Stimulated activated CD8-positive, alpha-beta memory T cell treated with anti-CD3 and anti-CD28 coated beads, Interleukin-15, amount 100 ng/mL, for 1 hour (primary cell): ENCODE results near the gene CD6.

Experiments
- DNase-seq: peaks from one replicate; pipeline ENCODE4 v3.0.0-alpha.2; 2020; ENCODE audit warnings: low read depth

CD6 gene

DNA sequence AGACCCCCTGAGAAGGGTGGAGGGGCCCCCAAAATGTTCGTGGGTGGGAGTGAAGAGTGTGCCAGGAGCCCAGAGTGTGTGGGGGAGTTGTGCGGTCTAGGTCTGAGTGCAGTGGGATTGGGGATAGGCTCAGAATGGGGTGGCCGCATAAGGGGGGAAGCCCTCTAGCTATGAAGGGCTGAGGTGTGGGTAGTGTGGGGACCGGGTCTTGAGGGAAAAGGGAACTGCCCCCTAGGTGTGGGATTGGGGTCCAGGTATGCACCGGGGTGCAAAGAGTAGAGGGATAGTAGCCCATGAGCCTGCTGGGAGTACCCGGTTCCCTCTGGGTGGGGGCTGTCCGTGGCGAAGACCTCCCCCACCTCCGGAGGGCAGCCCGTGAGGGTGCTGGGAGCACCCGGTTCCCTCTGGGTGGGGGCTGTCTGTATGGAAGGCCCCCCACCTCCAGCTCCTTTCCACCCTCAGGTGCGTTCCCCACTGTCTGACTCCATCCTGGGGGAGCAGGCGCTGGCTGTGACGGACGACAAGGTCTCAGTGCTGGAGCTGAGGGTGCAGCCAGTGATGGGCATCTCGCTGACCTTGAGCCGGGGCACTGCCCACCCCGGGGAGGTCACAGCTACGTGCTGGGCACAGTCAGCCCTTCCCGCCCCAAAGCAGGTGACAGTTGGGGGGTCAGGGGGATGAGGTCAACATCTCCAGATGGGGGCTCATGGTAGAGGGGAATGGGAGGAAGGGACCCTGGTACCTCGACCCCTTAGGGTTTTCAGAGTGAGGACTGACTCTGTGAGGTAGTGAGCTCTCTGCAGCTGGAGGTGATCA lies 36.5 kb upstream of the CD6 start:
- no peak for DNase-seq

DNA sequence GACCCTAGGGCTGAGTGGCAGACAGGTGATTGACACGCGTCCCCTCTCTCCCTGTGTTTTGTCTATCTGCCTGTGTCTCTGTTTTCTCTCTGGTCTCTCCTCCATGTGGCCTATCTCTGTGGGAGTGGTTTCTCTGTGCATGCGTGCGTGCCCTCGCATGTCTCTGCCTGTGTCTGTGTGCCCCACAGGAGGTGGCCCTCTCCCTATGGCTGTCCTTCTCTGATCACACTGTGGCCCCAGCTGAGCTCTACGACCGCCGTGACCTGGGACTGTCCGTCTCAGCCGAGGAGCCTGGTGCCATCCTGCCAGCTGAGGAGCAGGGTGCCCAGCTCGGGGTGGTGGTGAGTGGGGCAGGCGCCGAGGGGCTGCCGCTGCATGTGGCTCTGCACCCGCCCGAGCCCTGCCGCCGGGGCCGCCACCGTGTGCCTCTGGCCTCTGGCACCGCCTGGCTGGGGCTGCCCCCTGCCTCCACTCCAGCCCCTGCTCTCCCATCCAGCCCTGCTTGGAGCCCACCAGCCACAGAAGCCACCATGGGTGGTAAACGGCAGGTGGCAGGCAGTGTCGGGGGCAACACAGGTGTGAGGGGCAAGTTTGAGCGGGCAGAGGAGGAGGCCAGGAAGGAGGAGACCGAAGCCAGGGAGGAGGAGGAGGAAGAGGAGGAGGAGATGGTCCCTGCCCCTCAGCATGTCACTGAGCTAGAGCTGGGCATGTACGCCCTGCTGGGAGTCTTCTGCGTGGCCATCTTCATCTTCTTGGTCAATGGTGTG lies 35.6 kb upstream of the CD6 start:
- DNase-seq = no peak

DNA sequence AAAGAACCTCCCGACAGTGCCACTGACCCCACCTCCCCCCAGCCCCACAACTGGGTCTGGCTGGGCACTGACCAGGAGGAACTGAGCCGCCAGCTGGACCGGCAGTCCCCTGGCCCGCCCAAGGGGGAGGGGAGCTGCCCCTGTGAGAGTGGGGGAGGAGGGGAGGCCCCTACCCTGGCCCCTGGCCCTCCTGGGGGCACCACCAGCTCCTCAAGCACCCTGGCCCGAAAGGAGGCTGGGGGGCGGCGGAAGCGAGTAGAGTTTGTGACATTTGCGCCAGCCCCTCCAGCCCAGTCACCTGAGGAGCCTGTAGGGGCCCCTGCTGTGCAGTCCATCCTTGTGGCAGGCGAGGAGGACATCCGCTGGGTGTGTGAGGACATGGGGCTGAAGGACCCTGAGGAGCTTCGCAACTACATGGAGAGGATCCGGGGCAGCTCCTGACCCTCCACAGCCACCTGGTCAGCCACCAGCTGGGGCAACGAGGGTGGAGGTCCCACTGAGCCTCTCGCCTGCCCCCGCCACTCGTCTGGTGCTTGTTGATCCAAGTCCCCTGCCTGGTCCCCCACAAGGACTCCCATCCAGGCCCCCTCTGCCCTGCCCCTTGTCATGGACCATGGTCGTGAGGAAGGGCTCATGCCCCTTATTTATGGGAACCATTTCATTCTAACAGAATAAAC lies 34.9 kb upstream of the CD6 start:
- DNase-seq = no peak

DNA sequence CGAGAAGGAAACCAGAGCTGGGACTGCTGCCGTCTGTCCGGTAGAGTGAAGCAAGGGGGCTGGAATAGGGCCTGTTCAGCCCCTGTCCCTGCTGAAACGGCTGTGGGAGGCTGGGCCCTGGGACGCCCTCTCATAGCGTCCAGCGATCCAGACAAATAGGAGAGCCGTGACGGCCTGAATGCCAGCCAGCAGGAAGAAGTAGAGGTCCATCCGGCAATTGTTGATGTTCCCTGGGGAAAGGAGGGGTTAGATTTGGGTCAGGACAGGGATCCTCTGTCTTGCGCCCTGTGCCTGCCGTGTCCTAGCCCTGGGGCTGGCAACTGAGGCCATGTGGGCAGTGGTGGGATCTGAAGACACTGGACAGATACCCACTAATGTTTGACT lies 34.3 kb upstream of the CD6 start:
- DNase-seq = no peak

DNA sequence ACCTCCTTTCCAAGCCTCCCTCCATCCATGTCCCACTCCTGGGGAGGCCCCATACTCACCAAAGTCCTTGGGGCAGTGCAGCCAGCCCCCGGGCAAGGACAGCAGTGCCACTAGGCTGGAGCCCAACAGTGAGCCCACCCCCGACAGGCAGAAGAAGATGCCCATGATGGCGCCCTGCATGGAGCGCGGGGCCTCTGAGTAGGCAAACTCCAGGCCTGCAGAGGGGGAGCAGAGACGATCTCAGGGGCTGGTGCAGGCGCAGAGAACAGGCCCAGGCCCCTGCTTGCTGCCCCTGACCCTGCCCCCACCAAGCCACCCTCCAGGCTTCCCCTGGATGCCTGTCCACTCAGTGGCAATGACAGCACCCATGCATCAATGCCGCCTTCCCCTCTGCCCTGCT lies 33.7 kb upstream of the CD6 start:
- DNase-seq = no peak

DNA sequence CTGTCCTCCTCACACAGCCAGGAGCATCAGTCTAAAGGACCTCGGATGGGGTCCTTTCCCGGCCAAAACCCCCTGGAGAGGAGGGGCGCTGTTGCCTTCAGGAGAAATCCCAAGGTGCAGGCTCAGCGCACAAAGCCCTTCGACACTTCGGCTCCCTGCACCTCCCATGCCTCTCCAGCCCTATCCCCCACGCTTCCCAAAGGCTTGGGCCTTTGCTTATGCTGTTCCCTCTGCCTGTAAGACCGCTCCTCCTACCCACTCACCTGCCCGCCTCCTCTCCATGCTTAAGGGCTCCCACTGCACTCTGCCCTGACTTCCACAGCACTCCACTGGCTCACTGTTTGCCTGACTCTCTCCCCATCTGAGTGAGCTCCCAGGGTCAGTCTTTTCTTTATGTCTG lies 33.0 kb upstream of the CD6 start:
- DNase-seq = no peak

DNA sequence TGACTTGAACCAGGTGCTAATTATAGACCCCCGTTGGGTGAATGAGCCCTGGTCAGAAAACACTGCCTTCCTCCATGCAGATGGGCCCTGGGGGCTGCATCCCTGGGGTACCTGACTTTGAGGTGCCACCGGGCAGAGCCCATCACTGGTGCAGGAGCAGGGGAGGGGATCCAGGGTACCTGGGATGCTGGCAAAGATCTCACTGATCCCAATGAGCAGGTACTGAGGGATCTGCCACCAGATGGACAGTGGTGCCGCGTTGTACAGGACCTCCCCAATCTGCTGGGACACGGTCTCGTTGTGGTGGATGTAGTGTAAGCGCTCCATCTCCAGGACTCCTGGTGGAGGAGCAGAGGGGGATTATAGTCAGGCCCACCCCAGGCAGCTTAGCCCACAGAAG lies 32.2 kb upstream of the CD6 start:
- DNase-seq = no peak

DNA sequence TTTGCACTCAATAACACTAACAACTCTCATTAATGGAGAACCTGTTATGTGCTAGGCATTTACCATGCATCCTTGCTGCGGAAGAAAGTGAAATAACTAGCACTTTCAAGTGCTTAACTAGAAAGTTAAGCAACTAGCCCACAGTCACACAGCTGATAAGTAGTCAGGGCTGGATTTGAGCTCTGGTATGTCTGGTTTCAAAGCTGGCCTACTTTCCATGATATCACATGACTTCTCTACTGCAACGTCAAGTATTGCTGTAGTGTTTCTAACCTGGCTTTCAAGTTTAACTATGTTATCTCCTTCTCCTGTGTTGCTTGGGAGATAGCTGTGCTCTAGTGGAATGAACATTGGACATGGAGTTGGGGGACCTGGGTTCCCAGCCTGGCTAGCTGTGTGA lies 31.6 kb upstream of the CD6 start:
- no peak for DNase-seq

DNA sequence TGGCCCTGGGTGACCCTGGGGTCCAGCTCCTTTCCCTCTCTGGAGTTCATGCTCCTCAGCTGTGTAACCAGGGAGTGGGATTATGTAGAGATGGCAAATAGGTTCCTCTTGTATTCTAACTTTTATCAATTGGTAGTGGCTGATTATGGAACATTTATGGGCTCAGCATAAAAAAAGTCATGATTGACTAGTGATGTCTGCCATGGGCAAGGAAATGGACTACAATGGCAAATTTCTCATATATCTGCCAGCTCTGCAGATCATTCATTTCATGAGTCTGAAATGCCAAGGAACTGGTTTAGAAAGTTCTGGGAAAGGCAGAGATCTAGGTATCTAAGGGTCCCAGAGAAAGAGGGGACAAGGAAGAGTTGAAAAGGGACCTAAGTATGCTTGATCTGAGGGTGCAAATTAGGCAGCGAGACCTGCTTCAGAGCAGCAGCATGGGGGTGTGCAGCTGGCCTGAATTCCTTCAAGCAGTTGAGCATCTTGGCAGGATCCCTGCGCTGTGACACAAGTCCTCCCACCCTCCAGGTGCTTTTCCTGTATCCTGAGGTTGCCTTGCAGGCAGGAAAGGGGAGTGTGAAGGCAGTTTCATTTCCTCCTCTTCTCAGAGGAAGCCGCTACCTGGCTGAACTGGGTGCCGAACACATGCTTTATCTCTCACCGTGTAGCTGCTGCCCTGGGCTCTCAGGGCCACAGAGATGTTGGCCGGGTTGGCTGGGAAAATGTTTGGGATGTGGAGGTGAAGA lies 29.9 kb upstream of the CD6 start:
- no peak for DNase-seq

DNA sequence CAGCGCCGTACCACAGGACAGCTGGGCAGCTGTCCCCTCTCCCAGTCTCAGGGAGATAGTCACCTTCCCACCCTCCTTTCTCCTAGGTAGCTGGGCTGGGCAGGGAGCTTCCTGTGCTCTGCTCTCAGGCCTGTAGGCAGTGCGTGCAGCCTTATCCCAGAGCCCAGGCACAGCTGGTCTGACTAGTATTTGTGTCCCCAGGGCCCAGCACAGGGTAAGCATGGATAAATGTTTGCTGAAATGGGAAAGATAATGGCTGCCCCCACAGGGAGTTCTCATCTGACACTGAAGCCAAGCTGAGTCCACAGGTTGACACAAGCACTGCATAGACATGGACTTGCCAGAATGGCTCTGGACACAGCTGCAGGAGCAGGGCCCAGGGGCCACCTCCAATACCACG lies 29.3 kb upstream of the CD6 start:
- DNase-seq = no peak

DNA sequence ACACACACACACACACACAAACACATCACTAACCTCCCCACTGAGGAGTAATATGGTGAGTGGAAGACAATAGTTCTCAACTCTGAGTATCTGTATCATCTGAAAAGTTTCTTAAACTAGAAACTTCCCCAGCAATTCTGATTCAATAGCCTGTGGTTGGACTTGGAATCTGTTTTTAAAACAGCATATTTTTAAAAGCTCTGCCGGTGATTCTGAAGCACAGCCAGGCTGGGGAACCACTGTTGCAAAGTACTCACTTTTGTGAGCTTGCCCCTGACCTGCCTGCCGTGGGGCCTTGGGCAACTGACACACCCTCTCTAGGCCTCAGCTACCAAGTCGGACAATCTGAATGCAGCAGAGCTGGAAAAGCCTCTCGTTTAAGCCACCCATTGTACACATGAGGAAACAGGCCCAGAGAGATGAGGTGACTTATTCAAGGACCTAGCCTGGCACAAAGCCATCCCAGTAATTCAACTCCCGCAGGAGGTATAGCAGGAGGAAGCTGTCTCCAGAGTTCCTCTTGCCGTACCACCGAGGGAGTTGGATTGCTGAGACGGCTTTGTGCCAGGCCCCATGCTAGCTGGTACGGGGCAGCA lies 28.4 kb upstream of the CD6 start:
- no peak for DNase-seq

DNA sequence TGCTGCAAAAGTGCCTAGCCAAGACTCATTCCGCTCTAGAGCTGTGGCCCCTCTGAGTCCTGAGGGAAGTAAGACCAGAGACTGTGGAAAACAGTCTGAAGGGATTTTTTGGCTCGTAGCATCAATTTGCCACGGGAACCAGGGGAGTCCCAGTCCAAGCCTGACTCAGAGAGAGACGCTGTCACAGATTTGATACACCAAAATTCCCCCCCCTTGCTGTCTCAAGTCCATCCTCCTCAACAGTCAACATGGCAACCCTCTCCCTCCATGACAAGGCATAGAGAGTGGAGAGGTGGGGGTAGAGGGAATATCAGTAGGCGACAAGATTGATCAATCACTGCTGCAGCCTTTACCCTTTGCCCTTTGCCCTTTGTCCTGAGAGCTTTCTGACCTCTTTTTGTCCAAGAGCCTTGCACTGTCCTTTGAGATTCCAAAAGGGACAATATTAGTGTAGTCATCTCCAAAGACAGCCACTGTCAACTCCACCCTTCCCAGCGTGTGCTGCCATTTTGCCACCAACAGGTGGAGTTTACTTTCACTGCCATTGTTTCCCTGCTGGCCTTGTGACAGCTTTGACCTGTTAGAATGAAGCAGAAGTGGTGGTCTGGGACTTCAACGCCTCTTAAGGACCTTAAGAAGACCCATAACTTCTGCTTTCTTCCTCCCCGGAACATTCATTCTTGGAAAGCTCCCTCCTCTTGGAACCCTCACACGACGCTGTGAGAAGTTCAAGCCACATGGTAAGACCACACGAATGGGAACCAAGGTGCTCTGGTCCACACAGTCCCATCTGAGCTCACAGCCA lies 26.8 kb upstream of the CD6 start:
- no peak for DNase-seq

DNA sequence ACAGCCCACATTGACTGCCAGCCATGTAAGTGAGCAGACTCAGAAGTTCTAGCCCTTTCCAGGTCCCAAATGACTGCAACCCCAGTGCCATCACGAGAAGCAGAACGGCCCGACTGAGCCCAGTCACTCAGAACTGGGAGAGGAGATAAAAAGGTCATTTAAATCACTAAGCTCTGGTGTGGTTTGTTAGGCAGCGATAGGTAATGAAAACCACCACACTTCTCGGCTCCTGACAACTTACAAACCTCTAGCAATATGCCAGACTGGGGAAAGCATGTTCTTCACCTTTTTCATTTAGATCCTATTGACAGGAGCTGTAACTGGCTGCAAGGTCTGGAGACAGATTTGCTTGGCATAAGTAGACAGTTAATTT lies 26.2 kb upstream of the CD6 start:
- no peak for DNase-seq

DNA sequence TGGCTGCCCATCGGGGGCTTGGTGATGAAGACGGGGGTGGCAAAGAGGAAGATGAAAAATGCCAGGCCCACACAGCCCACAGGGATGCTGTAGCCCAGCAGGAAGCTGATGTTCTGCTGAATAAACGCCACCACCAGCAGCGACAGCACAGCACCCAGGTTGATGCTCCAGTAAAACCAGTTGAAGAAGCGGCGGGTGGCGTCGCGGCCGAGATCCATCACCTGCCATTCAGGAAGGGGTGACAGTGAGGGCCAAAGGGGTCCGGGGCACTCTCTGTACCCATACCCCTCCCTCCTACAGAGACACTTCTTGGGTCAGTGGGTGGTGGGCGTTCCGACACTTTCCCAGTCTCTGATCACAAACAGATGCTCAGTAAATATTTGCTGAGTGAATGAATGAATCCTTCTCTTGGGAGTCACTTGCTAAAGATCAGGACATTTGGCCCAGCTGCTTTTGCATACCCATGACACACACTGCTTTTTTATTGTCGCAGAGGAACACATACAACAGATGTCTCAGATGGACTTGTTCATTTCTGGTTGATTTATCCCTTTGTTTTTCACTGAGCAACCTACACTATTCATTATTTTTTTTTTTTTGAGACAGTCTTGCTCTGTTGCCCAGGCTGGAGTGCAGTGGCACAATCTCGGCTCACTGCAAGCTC lies 24.7 kb upstream of the CD6 start:
- no peak for DNase-seq

DNA sequence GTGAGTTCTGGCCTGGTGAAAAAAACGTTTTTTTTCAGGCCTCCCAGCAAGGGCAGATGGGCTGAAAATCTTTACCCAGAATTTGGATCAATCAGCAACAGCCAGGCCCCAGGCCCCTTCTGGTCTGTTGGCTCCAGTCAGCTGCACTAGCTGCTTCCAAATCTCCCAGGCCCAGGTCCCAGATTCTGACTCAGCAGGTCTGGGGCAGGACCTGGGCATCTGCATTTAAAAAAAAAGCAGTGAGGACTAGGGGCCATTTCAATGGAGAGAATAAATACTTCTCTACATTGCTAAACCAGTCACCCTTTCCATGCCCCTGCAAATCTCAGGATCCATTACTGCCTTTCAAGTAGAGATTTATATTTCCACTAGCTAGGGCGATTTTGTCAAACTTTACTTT lies 23.8 kb upstream of the CD6 start:
- no peak for DNase-seq

DNA sequence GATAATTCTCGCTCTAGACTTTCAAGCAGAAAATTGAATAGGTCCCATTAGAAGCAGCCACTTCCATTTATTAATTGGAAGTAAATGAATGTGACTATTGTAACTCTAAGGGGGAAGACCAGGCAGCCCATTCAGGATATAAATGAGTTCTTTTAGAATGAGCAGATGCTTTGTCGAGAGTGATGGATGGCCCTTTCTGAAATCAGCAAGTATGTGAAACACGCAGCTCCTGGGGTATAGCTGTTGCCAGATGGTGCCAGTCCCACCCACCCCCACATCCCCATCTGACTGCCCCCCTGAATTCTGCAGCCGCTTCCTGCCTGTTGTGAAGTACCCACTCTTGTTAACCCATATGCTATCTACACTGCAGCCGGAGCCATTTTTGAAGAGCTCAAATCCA lies 23.2 kb upstream of the CD6 start:
- no peak for DNase-seq

DNA sequence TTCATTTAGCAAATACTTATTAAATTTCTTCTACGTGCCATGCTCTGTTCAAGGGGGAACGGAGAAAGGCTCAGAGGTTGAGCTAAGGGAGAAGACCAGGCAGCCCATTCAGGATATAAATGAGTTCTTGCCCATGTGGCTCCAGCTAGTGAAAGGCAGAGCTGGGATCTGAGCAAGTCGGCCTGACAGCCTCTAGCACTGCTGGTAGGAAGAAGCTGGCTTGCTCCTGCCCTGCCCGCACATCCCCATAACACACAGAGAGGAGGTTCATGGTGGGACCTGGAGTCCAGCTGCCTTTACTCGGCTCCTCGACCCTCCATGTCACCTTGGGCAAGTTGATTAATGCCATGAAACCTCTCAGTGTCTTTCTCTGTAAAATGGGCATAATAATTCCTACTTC lies 21.5 kb upstream of the CD6 start:
- DNase-seq = no peak

DNA sequence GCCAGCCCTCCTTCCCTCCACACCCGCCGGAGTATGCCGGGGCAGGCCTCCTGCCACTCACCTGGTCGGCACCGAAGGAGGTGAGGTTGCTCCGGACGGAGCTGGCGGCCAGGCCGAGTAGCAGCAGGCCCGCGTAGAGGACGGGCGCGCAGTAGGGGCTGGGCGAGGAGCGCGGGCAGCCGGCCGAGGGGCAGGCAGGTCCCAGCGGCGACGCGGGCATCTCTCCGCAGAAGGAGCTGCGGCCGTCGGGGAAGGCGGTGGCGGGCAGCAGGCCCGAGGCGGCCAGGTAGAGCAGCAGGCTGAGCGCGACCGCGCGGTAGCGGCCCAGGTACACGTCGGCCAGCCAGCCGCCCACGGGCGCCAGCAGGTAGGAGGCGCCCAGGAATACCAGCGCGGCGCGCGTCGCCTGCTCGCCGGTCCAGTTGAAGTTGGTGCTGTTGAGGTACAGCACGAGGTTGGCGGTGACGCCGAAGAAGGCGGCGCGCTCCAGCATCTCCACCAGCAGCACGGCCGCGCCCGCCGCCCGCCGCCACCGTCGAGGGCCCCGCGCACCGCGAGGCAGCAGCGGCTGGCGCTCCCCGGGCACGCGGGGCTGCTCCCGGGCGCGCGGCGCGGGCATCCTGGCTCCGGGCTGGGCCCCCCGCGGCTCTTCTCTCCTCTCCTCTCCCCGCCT lies 20.4 kb upstream of the CD6 start:
- DNase-seq = no peak

DNA sequence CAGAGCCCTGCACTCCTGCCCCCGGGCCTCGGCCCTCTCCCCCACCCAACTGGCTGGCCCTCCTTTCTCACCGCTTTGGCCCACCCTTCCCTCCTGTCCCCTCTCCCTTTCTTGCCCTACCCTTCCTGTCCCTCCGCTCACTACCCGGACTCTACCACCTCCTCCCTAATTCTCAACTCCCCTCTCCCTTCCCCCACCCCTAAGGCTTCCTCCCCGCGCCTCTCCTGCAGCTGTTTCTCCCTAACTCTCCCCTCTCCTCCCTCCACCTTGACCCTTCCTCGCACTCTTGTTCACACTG lies 19.9 kb upstream of the CD6 start:
- no peak for DNase-seq
